H1 (cell line): ENCODE results near the gene UGT1A7. TPM values are rescaled to one million over a fixed set of nuclear protein-coding genes. Genes with fewer than 3 reads are reported as not detected.

Experiments used
- BCL11A ChIP-seq, 2 experiments: IDR thresholded peaks; one replicate each; pipeline ENCODE4 v1.6.1; 2011; ENCODE audit warnings: low read depth in 2 of 2, low read length in 2 of 2, mild to moderate bottlenecking in 2 of 2
- SIRT6 ChIP-seq: IDR thresholded peaks from one replicate; pipeline ENCODE4 v1.7.1; 2012; ENCODE audit warnings: low read length, inconsistent platforms
- SP2 ChIP-seq: IDR thresholded peaks from 2 replicates; pipeline ENCODE4 v1.6.1; 2012; ENCODE audit warnings: mild to moderate bottlenecking, low read length, inconsistent platforms
- TAF7 ChIP-seq: optimal IDR thresholded peaks from 2 replicates; pipeline ENCODE3; 2011; ENCODE audit warnings: low read depth, mild to moderate bottlenecking, inconsistent platforms, low read length, moderate library complexity, borderline replicate concordance
- TEAD4 ChIP-seq: IDR thresholded peaks from 2 replicates; pipeline ENCODE4 v1.6.1; 2012; ENCODE audit warnings: low read depth, low read length, inconsistent platforms, mixed read lengths
- polyA plus RNA-seq, 7 experiments: library from polyadenylated mRNA; depleted of rRNA in 3 of 7; stranded (reverse) in 5 of 7; unstranded in 2 of 7; fragments of >200 nt in 5 of 7; fragments of 200-250 nt in 2 of 7; gene quantifications; 1 replicate in 5 of 7; 2 replicates in 1 of 7; 4 replicates in 1 of 7; pipeline versions ENCODE4 v1.2.1 to v1.2.3, GENCODE V29; 2011 to 2013; ENCODE audit warnings: missing spikeins in 2 of 7, mixed read lengths in 2 of 7
- total RNA-seq: library from RNA; stranded (reverse); fragmentation: NEBNext Ultra II Directional; extraction: Animal tissue kit (Norgen Biotek cat#: 25700); gene quantifications from 2 replicates; pipeline ENCODE4 v1.2.1, GENCODE V29; 2021

Gene UGT1A7
- total and polyA plus RNA-seq, 2 of the 8 experiments (the other 6 are each of a cell fraction or from before 2014, with no cell fraction given): not detected

DNA sequence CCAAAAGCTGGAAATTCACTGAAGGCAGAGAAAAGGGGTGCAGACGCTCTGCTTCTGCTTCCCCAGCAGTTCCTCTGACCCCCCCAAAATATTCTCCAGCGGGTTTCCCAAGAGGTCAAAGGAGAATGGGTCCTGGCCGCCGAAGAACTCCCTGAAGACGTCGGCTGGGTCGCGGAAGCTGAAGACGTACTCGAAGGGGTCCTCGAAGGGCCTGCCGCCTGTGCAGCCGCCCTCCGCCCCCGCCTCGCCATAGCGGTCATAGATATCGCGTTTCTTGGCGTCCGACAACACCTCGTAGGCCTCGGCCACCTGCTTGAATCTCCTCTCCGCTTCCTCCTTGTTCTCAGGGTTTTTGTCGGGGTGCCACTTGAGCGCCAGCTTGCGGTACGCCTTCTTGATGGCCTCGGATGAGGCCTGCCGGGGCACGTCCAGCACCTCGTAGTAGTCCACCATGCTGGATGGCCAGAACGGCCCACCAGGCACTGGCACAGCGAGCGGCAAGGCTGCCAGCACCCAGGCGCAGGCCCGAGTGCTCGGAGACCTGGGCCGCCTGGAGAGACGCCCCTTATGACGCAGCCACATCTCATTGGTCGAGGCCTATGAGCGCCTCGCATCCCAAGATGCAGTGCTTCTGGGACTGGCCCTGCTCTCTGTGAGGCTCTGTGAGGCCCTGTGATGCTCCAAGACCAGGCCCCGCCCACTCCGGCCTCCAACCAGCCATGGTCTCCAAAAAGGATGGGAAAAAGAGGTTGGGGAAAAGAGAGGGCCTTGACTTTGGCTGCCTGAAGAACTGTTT is 62.0 kb downstream of the UGT1A7 start (continued):
- no peak for TF ChIP-seq BCL11A (IDR thresholded peaks at IDR 0.05; ENCODE audit: low read depth in 2 of 2, low read length in 2 of 2)
- no peak for TF ChIP-seq TAF7
- TF ChIP-seq SIRT6: no peak
- no peak for TF ChIP-seq TEAD4
- no peak for TF ChIP-seq SP2
